PFSK-1 (cell line): ENCODE measurements around the gene HOMER2.

Experiments
- POLR2AphosphoS5 ChIP-seq: IDR thresholded peaks from 2 replicates; pipeline ENCODE4 v1.6.1; 2012; ENCODE audit warnings: low read depth, mild to moderate bottlenecking, control low read depth, low read length, moderate library complexity
- REST ChIP-seq, 2 experiments: IDR thresholded peaks; 2 replicates each; pipeline versions ENCODE4 v1.6.1 to v1.8.0; 2011 to 2012; ENCODE audit warnings: low read depth in 2 of 2, low read length in 2 of 2, control low read depth in 1 of 2, inconsistent platforms in 1 of 2, mild to moderate bottlenecking in 1 of 2, moderate library complexity in 1 of 2; ENCODE audit not compliant: insufficient read depth in 1 of 2
- SIN3A ChIP-seq: IDR thresholded peaks from 2 replicates; pipeline ENCODE4 v1.6.1; 2012; ENCODE audit warnings: mild to moderate bottlenecking, low read length, moderate library complexity, borderline replicate concordance; ENCODE audit not compliant: insufficient read depth
- TAF1 ChIP-seq: IDR thresholded peaks from 2 replicates; pipeline ENCODE4 v1.6.1; 2012; ENCODE audit warnings: low read length, control low read depth, borderline replicate concordance; ENCODE audit not compliant: insufficient read depth

GRCh38 chr15:82979726-82980125 is 27.2 kb upstream of the HOMER2 start:
- no peak for TF ChIP-seq TAF1
- TF ChIP-seq REST (IDR thresholded peaks at IDR 0.05; ENCODE audit: insufficient read depth in 1 of 2, low read depth in 2 of 2, low read length in 2 of 2), result no peak
- TF ChIP-seq POLR2AphosphoS5, result no peak
- no peak for TF ChIP-seq SIN3A
